Measurements from ENCODE around the gene XPO4. TPM values are rescaled to one million over a fixed set of nuclear protein-coding genes. Genes with fewer than 3 reads are reported as not detected.

Gene XPO4
- total and polyA plus RNA-seq, 2 donors (not counting 3 experiments of a cell fraction or from before 2014, with no cell fraction given), result 6.0 to 22.5 TPM

DNA sequence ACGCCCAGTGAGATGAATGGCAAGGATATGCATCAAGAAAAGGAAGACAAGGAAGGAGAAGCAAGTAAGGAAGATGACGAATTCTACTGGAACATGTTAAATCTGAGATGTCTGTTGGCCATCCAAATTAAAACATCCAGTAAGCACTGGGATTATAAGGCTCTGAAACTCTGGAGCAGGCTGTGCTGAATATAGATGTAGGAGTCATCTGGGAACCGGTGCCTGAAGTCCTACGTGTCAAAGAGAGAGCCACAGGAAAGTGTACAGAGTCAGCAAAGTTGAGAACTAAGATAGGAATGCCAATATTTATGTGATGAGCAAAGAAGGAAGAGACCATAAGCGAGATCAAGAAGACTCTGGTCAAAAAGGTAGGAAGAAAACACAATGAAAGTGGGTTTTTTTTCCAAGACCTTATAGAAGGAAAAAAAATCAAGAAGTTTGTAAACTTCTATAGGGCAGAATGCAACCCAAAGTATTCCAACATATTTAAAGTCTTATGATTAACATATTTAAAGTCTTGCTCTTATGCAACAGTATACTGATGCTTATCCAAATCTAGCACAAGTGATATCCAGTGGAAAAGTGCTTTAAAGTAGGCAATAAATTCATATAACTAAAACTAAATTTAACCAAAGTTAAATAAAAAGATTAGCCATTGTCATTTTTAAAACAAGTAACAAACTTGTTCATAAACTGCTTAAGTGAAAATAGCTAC lies 77.6 kb downstream of the XPO4 start:
- Histone ChIP-seq H3K9me3 (replicated peaks; ENCODE audit: control insufficient read depth, insufficient read depth, low read length) (no peaks in the 10 kb centered on the region), H4K20me1 (replicated peaks; ENCODE audit: control insufficient read depth, extremely low read depth, insufficient read depth, low read length) (no peaks in the 10 kb centered on the region), H3K27me3 (ENCODE audit: control insufficient read depth in 2 of 2, insufficient read depth in 2 of 2, low read length in 2 of 2) (no peaks in the 10 kb centered on the region), H3K9me1 (replicated peaks; ENCODE audit: control insufficient read depth, extremely low read depth, insufficient read depth, low read length) (no peaks in the 10 kb centered on the region), H3K79me2 (ENCODE audit: control insufficient read depth, insufficient read depth, low read length) (peaks cover 2% of the 10 kb centered on the region), H3K4me2 (ENCODE audit: insufficient read depth, low read length) (no peak overlapping the region), H3K4me1 (ENCODE audit: control insufficient read depth, extremely low read depth, insufficient read depth, low read length) (peaks cover 3% of the 10 kb centered on the region), H3K9ac (replicated peaks; ENCODE audit: extremely low read depth, insufficient read depth, low read length) (no peak overlapping the region), H3K27ac (ENCODE audit: insufficient read depth, low read depth, low read length) (no peak overlapping the region), H3K36me3 (ENCODE audit: control insufficient read depth in 2 of 2, extremely low read depth in 1 of 2, insufficient read depth in 2 of 2, low read length in 2 of 2) (no peaks in the 10 kb centered on the region), H3K4me3 (replicated peaks in 1 of 3; ENCODE audit: insufficient read depth in 1 of 3, low read depth in 1 of 3, low read length in 3 of 3) (no peak overlapping the region), H2AFZ (ENCODE audit: low read depth, low read length) (no peak overlapping the region)
- CTCF ChIA-PET, result interaction anchor here (0.5 to 5.1 kb wide), 8 partner anchors 8 to 121 kb away, joined by 3 to 92 read pairs (median 3); partner anchors contain the start of gene IL17D
- intact Hi-C loops (cut with micrococcal nuclease) (loop anchor here (5.0 kb wide), 3 partner anchors 38 to 258 kb away; partner anchors contain the start of genes EEF1AKMT1 and IFT88), dilution Hi-C loops (cut with MboI; ENCODE audit: extremely low pct_ligation_motif_present, low sequenced_read_pairs) (no loop called here)
- DNase-seq (ENCODE audit: low read depth, low spot score) (no peak), FAIRE-seq (no peak)
- TF ChIP-seq EZH2 (IDR thresholded peaks at IDR 0.05; ENCODE audit: borderline replicate concordance, low read depth, low read length, severe bottlenecking) (no peak), MYC (IDR thresholded peaks at IDR 0.05; ENCODE audit: low read depth, low read length) (no peak), GATA2 (IDR thresholded peaks at IDR 0.05; ENCODE audit: insufficient read depth, insufficient read length, low read depth, low read length) (no peak), FOS (IDR thresholded peaks at IDR 0.05; ENCODE audit: borderline replicate concordance, insufficient read depth, low read length) (no peak)
- BruUV-seq (replicated peaks), result no TSS peak
- POLR2A ChIA-PET, result no interaction called here

GRCh38 chr13:20823071-20823470 lies 79.5 kb downstream of the XPO4 start:
- no peaks in the 10 kb centered on the region for H3K27me3 ChIP-seq (ENCODE audit: control insufficient read depth in 2 of 2, insufficient read depth in 2 of 2, low read length in 2 of 2)
- TF ChIP-seq POLR2AphosphoS5 (IDR thresholded peaks at IDR 0.05; ENCODE audit: insufficient read depth, low read depth, low read length), result no peak
- TF ChIP-seq, protein P1, sequence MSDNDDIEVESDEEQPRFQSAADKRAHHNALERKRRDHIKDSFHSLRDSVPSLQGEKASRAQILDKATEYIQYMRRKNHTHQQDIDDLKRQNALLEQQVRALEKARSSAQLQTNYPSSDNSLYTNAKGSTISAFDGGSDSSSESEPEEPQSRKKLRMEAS (IDR thresholded peaks at IDR 0.05; ENCODE audit: insufficient read depth, insufficient read length), result no peak
- no peak for TF ChIP-seq JUN (IDR thresholded peaks at IDR 0.05; ENCODE audit: borderline replicate concordance, insufficient read depth, insufficient read length, low read depth)
- TF ChIP-seq GATA2 (IDR thresholded peaks at IDR 0.05; ENCODE audit: insufficient read depth, insufficient read length, low read depth, low read length), result no peak
- no peak for TF ChIP-seq POLR2A (IDR thresholded peaks at IDR 0.05; ENCODE audit: low read depth, low read length)
- no peak for TF ChIP-seq EZH2 (IDR thresholded peaks at IDR 0.05; ENCODE audit: borderline replicate concordance, low read depth, low read length, severe bottlenecking)
- TF ChIP-seq MYC (IDR thresholded peaks at IDR 0.05; ENCODE audit: low read depth, low read length), result no peak
- TF ChIP-seq, protein P2, sequence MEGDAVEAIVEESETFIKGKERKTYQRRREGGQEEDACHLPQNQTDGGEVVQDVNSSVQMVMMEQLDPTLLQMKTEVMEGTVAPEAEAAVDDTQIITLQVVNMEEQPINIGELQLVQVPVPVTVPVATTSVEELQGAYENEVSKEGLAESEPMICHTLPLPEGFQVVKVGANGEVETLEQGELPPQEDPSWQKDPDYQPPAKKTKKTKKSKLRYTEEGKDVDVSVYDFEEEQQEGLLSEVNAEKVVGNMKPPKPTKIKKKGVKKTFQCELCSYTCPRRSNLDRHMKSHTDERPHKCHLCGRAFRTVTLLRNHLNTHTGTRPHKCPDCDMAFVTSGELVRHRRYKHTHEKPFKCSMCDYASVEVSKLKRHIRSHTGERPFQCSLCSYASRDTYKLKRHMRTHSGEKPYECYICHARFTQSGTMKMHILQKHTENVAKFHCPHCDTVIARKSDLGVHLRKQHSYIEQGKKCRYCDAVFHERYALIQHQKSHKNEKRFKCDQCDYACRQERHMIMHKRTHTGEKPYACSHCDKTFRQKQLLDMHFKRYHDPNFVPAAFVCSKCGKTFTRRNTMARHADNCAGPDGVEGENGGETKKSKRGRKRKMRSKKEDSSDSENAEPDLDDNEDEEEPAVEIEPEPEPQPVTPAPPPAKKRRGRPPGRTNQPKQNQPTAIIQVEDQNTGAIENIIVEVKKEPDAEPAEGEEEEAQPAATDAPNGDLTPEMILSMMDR (IDR thresholded peaks at IDR 0.05; ENCODE audit: extremely low read depth in 1 of 2, insufficient read depth in 1 of 2, low read depth in 1 of 2, low read length in 2 of 2), result no peak
- no peak for TF ChIP-seq FOS (IDR thresholded peaks at IDR 0.05; ENCODE audit: borderline replicate concordance, insufficient read depth, low read length)
- H3K4me2 ChIP-seq (ENCODE audit: insufficient read depth, low read length), result no peak overlapping the region
- ChIA-PET POLR2A (no interaction called here), CTCF (interaction anchor here (1.3 to 1.7 kb wide), 2 partner anchors 17 to 119 kb away, joined by 3 to 4 read pairs; partner anchors contain the start of gene IL17D)
- no peak for DNase-seq (ENCODE audit: low read depth, low spot score)
- H2AFZ ChIP-seq (ENCODE audit: low read depth, low read length), result no peak overlapping the region
- no TSS peak for BruUV-seq (replicated peaks)
- no peak overlapping the region for H3K4me3 ChIP-seq (replicated peaks in 1 of 3; ENCODE audit: insufficient read depth in 1 of 3, low read depth in 1 of 3, low read length in 3 of 3)
- H4K20me1 ChIP-seq (replicated peaks; ENCODE audit: control insufficient read depth, extremely low read depth, insufficient read depth, low read length), result no peaks in the 10 kb centered on the region
- FAIRE-seq, result no peak
- dilution Hi-C loops (cut with MboI; ENCODE audit: extremely low pct_ligation_motif_present, low sequenced_read_pairs), result no loop called here
- intact Hi-C loops (cut with micrococcal nuclease), result loop anchor here (2.0 kb wide), 1 partner anchor 322 kb away; no protein-coding TSS in a partner anchor
- H3K9me3 ChIP-seq (replicated peaks; ENCODE audit: control insufficient read depth, insufficient read depth, low read length), result no peaks in the 10 kb centered on the region
- H3K9me1 ChIP-seq (replicated peaks; ENCODE audit: control insufficient read depth, extremely low read depth, insufficient read depth, low read length), result no peaks in the 10 kb centered on the region
- no peak overlapping the region for H3K27ac ChIP-seq (ENCODE audit: insufficient read depth, low read depth, low read length)
- no peaks in the 10 kb centered on the region for H3K36me3 ChIP-seq (ENCODE audit: control insufficient read depth in 2 of 2, extremely low read depth in 1 of 2, insufficient read depth in 2 of 2, low read length in 2 of 2)
- no peak overlapping the region for H3K9ac ChIP-seq (replicated peaks; ENCODE audit: extremely low read depth, insufficient read depth, low read length)
- no peaks in the 10 kb centered on the region for H3K4me1 ChIP-seq (ENCODE audit: control insufficient read depth, extremely low read depth, insufficient read depth, low read length)
- peaks cover 4% of the 10 kb centered on the region for H3K79me2 ChIP-seq (ENCODE audit: control insufficient read depth, insufficient read depth, low read length)

All from endothelial cell of umbilical vein (primary cell).